Measurements from ENCODE around the gene STX4.

DNA sequence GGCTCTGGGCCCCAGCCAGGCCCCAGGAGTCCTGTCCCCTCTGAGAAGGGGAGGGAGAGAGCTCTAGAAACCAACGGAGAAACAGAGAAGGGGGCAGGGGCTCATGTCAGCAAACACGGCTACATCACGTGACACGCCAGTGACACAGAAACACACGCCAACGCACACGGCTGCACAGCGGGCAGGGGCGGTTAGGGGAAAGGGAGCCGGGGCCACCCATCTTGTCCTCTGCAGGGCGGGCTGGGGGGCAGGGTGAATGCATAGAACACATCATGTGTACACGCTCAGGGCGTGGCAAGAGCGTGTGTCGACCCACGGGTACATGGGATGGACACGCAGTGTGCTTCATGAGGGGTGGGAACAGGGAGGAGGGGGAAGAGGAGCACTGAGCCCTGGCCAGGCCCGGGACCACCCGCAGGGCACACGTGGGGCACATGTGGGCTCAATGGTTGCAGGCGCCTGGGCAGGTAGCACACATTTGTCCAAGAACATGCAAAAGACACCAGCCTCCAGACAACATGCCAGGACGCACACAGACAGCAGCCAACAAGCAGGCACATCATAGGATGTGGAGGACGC, 43.8 kb upstream of the STX4 start:
- TF ChIP-seq, protein P1, sequence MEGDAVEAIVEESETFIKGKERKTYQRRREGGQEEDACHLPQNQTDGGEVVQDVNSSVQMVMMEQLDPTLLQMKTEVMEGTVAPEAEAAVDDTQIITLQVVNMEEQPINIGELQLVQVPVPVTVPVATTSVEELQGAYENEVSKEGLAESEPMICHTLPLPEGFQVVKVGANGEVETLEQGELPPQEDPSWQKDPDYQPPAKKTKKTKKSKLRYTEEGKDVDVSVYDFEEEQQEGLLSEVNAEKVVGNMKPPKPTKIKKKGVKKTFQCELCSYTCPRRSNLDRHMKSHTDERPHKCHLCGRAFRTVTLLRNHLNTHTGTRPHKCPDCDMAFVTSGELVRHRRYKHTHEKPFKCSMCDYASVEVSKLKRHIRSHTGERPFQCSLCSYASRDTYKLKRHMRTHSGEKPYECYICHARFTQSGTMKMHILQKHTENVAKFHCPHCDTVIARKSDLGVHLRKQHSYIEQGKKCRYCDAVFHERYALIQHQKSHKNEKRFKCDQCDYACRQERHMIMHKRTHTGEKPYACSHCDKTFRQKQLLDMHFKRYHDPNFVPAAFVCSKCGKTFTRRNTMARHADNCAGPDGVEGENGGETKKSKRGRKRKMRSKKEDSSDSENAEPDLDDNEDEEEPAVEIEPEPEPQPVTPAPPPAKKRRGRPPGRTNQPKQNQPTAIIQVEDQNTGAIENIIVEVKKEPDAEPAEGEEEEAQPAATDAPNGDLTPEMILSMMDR (conservative IDR thresholded peaks at IDR 0.05 in 1 of 2, IDR thresholded peaks at IDR 0.05 in 1 of 2; ENCODE audit: extremely low read depth in 1 of 2, insufficient read depth in 1 of 2, low read depth in 1 of 2, low read length in 2 of 2), result no peak
- TF ChIP-seq EZH2 (IDR thresholded peaks at IDR 0.05; ENCODE audit: borderline replicate concordance, low read length), result no peak
